H1 (cell line): Measurements from ENCODE around the gene GALNT7. TPM values are rescaled to one million over a fixed set of nuclear protein-coding genes. Genes with fewer than 3 reads are reported as not detected.
A peak's percentile ranks its signal among the peaks of the same experiment; 100 is the strongest.

Experiments
- ATF2 ChIP-seq: IDR thresholded peaks from 2 replicates; pipeline ENCODE4 v1.6.1; 2012; ENCODE audit warnings: low read length, inconsistent platforms
- EGR1 ChIP-seq: IDR thresholded peaks from 2 replicates; pipeline ENCODE4 v1.6.1; 2011; ENCODE audit warnings: low read depth, low read length, borderline replicate concordance
- FOSL1 ChIP-seq: IDR thresholded peaks from 2 replicates; pipeline ENCODE4 v1.6.1; 2011; ENCODE audit warnings: mild to moderate bottlenecking, low read depth, low read length, moderate library complexity; ENCODE audit not compliant: insufficient read depth
- HDAC2 ChIP-seq, 2 experiments: fragments of 300-600 bp in 1 of 2; sonication (generic) in 1 of 2; IDR thresholded peaks; 2 replicates each; pipeline ENCODE4 v1.6.1; 2011 to 2012; ENCODE audit warnings: low read depth in 2 of 2, low read length in 2 of 2, mild to moderate bottlenecking in 2 of 2, moderate library complexity in 2 of 2, borderline replicate concordance in 1 of 2, inconsistent platforms in 1 of 2
- KDM5A ChIP-seq: fragments of 200-600 bp; IDR thresholded peaks from 2 replicates; pipeline ENCODE4 v1.7.1; 2012; ENCODE audit warnings: mild to moderate bottlenecking, low read length, inconsistent platforms, mixed read lengths
- MAX ChIP-seq: IDR thresholded peaks from 2 replicates; pipeline ENCODE4 v1.6.1; 2012; ENCODE audit warnings: inconsistent platforms
- NRF1 ChIP-seq: IDR thresholded peaks from 2 replicates; pipeline ENCODE4 v1.6.1; 2011; ENCODE audit warnings: mild to moderate bottlenecking, low read depth, low read length, improper control_type of control experiment
- POU5F1 ChIP-seq: IDR thresholded peaks from 2 replicates; pipeline ENCODE4 v1.6.1; 2011; ENCODE audit warnings: low read depth, mild to moderate bottlenecking, low read length, moderate library complexity
- RFX5 ChIP-seq: IDR thresholded peaks from 2 replicates; pipeline ENCODE4 v1.6.1; 2011; ENCODE audit warnings: low read depth, low read length, improper control_type of control experiment, borderline replicate concordance
- RXRA ChIP-seq: IDR thresholded peaks from 2 replicates; pipeline ENCODE4 v1.6.1; 2011; ENCODE audit warnings: low read depth, mild to moderate bottlenecking, low read length, moderate library complexity; ENCODE audit not compliant: insufficient read depth
- SIN3A ChIP-seq, 2 experiments: IDR thresholded peaks in 1 of 2; conservative IDR thresholded peaks in 1 of 2; 2 replicates each; pipeline ENCODE4 v1.6.1; 2011 to 2012; ENCODE audit warnings: low read length in 2 of 2, improper control_type of control experiment in 1 of 2, low read depth in 1 of 2, mild to moderate bottlenecking in 1 of 2
- SIX5 ChIP-seq: IDR thresholded peaks from 2 replicates; pipeline ENCODE4 v1.6.1; 2011; ENCODE audit warnings: mild to moderate bottlenecking, low read depth, low read length
- TAF7 ChIP-seq: optimal IDR thresholded peaks from 2 replicates; pipeline ENCODE3; 2011; ENCODE audit warnings: low read depth, mild to moderate bottlenecking, inconsistent platforms, low read length, moderate library complexity, borderline replicate concordance
- YY1 ChIP-seq: IDR thresholded peaks from 2 replicates; pipeline ENCODE4 v1.6.1; 2011; ENCODE audit warnings: low read depth, mild to moderate bottlenecking, low read length
- polyA plus RNA-seq, 7 experiments: library from polyadenylated mRNA; depleted of rRNA in 3 of 7; stranded (reverse) in 5 of 7; unstranded in 2 of 7; fragments of >200 nt in 5 of 7; fragments of 200-250 nt in 2 of 7; gene quantifications; 1 replicate in 5 of 7; 2 replicates in 1 of 7; 4 replicates in 1 of 7; pipeline versions ENCODE4 v1.2.1 to v1.2.3, GENCODE V29; 2011 to 2013; ENCODE audit warnings: missing spikeins in 2 of 7, mixed read lengths in 2 of 7
- total RNA-seq: library from RNA; stranded (reverse); fragmentation: NEBNext Ultra II Directional; extraction: Animal tissue kit (Norgen Biotek cat#: 25700); gene quantifications from 2 replicates; pipeline ENCODE4 v1.2.1, GENCODE V29; 2021

The GALNT7 gene
- total and polyA plus RNA-seq, 2 of the 8 experiments (the other 6 are each of a cell fraction or from before 2014, with no cell fraction given): 22.4 to 85.5 TPM

- TF ChIP-seq HDAC2 (IDR thresholded peaks at IDR 0.05; ENCODE audit: borderline replicate concordance in 1 of 2, low read depth in 2 of 2, low read length in 2 of 2): 0 out of 4 replicates have a peak, but pooled peaks of 1 of the 2 experiments have one; percentile 47
- no peak for TF ChIP-seq RFX5
- TF ChIP-seq SIN3A (conservative IDR thresholded peaks at IDR 0.05 in 1 of 2, IDR thresholded peaks at IDR 0.05 in 1 of 2; ENCODE audit: low read depth in 1 of 2, low read length in 2 of 2): peak; percentile 51 to 91; a peak in 2 of 4 replicates
- no peak for TF ChIP-seq RXRA
- TF ChIP-seq SIX5: no peak
- no peak for TF ChIP-seq NRF1
- no peak for TF ChIP-seq FOSL1
- TF ChIP-seq POU5F1: no peak
- TF ChIP-seq EGR1: no peak
- no peak for TF ChIP-seq KDM5A
- peak; percentile 83 for TF ChIP-seq MAX
- no peak for TF ChIP-seq ATF2
- no peak for TF ChIP-seq YY1
- peak; percentile 17 for TF ChIP-seq TAF7
These were observed 734 bp upstream of the GALNT7 start (continued) for GRCh38 chr4:173167758-173168395.
